Measurements from ENCODE around the gene SIRT7. TPM values are rescaled to one million over a fixed set of nuclear protein-coding genes. Genes with fewer than 3 reads are reported as not detected.

Gene SIRT7
- 10 to 100 TPM in 3 of 4 donors, 1 to 10 TPM in 1; 7.5 to 22.0 (median 15.5) TPM for total RNA-seq

GRCh38 chr17:81917565-81918332 lies at the start of gene SIRT7:
TSS of gene SIRT7 (minus strand) at chr17:81918176. CDS start at chr17:81918131, 45 bp downstream.
- TF ChIP-seq CTCF (IDR thresholded peaks at IDR 0.05; ENCODE audit: low read depth) = no peak

DNA sequence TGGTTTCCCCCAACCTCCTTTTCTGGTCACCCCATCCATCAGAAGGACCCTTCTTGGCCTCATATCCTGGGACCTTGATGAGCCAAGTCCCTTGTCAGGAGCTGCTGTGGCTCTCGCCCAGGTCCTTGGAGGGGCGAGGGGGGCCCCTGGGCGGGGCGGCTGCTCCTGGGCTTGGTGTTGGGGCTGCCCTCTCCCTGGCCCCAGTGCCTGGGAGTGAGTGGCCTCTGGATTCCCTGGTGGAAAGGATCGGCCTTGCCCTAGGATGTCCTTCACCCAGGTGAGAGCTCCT lies 49.2 kb upstream of the SIRT7 start:
- TF ChIP-seq CTCF (IDR thresholded peaks at IDR 0.05; ENCODE audit: low read depth) = no peak

- TF ChIP-seq CTCF (IDR thresholded peaks at IDR 0.05; ENCODE audit: low read depth) = no peak
Observed at GRCh38 chr17:81966343-81967243, 48.6 kb upstream of the SIRT7 start.

GRCh38 chr17:81964081-81964849 lies 46.3 kb upstream of the SIRT7 start:
- no peak for TF ChIP-seq CTCF (IDR thresholded peaks at IDR 0.05; ENCODE audit: low read depth)

DNA sequence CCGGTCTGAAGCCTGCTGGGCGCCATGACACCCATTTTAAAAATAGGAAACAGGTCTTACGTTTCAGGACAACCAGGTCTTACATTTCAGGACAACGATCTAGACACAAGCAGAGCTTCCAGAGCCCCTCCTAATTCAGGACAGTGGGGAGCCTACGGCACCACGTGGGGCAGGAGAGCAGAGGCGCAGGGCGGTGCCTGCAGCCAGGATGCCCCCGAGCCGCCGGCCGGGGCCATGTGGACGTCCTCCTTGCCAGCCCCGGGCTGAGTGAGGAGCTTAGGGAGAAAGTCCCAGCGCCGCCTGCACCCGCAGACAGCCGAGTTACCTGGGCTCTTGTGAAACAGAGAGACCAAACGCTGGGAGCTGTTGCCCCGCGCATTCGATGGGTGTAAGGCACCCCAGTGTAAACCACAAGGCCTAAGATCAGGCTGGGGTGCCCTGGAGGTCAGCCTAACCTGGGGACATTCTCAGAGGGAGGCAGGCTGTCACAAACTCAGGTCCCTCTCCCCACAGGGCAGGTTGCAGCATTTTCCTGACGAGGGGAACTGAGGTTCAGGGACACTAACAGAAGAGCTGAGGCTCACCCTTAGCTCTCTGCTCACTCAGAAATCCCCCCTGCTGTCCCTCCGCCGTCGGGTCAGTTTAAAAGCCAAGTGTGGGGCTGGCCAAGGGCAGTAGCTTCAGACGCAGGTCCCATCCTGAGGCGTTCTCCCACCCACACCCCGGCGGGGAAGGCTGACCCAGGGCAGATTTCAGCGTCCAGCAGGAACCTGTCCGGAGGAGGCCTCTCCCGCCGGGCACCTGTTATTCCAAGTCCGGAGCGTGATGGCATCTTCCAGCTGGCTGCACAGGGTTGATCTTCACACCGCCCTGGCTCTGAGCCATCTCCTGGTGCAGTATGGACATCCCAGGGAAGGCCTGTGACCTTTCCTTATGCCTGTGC lies 44.8 kb upstream of the SIRT7 start:
- TF ChIP-seq CTCF (IDR thresholded peaks at IDR 0.05; ENCODE audit: low read depth) = no peak

GRCh38 chr17:81961521-81962498 lies 43.8 kb upstream of the SIRT7 start:
- no peak for TF ChIP-seq CTCF (IDR thresholded peaks at IDR 0.05; ENCODE audit: low read depth)
